Stimulated activated CD4-positive, alpha-beta T cell treated with anti-CD3 and anti-CD28 coated beads, Interleukin-12 subunit alpha, Interleukin-12 subunit beta, amount 100 ng/mL, for 48 hours (primary cell): ENCODE data around the gene ZNF782.
"Not testable (repeated sequence)": the region's sequence is repeated elsewhere in the genome, so short reads cannot be mapped to it uniquely, and the experiment has no call there.

Source experiments
- DNase-seq, 3 donors: peaks; one replicate each; pipeline ENCODE4 v3.0.0-alpha.2; 2020; ENCODE audit warnings: low read depth in 2 of 3, low spot score in 1 of 3

Gene ZNF782

GRCh38 chr9:96853781-96854650 lies at the start of gene ZNF782:
Gene ZNF782, minus strand, starts transcription at chr9:96854514. Its CDS starts 2,553 bp downstream, at chr9:96851961.
- DNase-seq, result peak; percentile 71 to 80 (median 78)

GRCh38 chr9:96900010-96900409 lies 45.7 kb upstream of the ZNF782 start:
- DNase-seq, result not testable (repeated sequence)

GRCh38 chr9:96892131-96892530 lies 37.8 kb upstream of the ZNF782 start:
- DNase-seq, result no peak

GRCh38 chr9:96888591-96888990 lies 34.3 kb upstream of the ZNF782 start:
- no peak for DNase-seq

- DNase-seq, result no peak
These were observed 31.1 kb upstream of the ZNF782 start for GRCh38 chr9:96885424-96885823.

GRCh38 chr9:96884443-96884842 lies 30.1 kb upstream of the ZNF782 start:
- DNase-seq, result no peak

GRCh38 chr9:96883922-96884321 lies 29.6 kb upstream of the ZNF782 start:
- no peak for DNase-seq

- no peak for DNase-seq
These were observed 23.0 kb upstream of the ZNF782 start for GRCh38 chr9:96877269-96877668.

- DNase-seq, result peak in 2 of 3 donors; percentile 39 to 41
These were observed 21.3 kb upstream of the ZNF782 start for GRCh38 chr9:96875461-96876142.

GRCh38 chr9:96874947-96875460 lies 20.7 kb upstream of the ZNF782 start:
- DNase-seq, result no peak

GRCh38 chr9:96874201-96874785 lies 20.0 kb upstream of the ZNF782 start:
- DNase-seq, result no peak

GRCh38 chr9:96871176-96871575 lies 16.9 kb upstream of the ZNF782 start:
- no peak for DNase-seq

- no peak for DNase-seq
These were observed 14.4 kb upstream of the ZNF782 start for GRCh38 chr9:96868709-96869108.

GRCh38 chr9:96867079-96867804 lies 12.9 kb upstream of the ZNF782 start:
- no peak for DNase-seq

- not testable (repeated sequence) for DNase-seq
These were observed 10.9 kb upstream of the ZNF782 start for GRCh38 chr9:96865240-96865639.

GRCh38 chr9:96859461-96860198 lies 5.3 kb upstream of the ZNF782 start:
- DNase-seq, result no peak

GRCh38 chr9:96858670-96859069 lies 4.4 kb upstream of the ZNF782 start:
- no peak for DNase-seq

GRCh38 chr9:96858018-96858573 lies 3.8 kb upstream of the ZNF782 start:
- DNase-seq, result no peak

GRCh38 chr9:96856363-96857286 lies 2.3 kb upstream of the ZNF782 start:
- DNase-seq, result peak in 2 of 3 donors; percentile 49 to 69
